Superior temporal gyrus (tissue), 1 donor: ENCODE results near the gene FSHB.
"Not testable (repeated sequence)": the region's sequence is repeated elsewhere in the genome, so short reads cannot be mapped to it uniquely, and the experiment has no call there.

Source experiments
- DNase-seq: peaks from one replicate; pipeline ENCODE4 v3.0.0-alpha.2; 2016; ENCODE audit errors: extremely low spot score

The FSHB gene

DNA sequence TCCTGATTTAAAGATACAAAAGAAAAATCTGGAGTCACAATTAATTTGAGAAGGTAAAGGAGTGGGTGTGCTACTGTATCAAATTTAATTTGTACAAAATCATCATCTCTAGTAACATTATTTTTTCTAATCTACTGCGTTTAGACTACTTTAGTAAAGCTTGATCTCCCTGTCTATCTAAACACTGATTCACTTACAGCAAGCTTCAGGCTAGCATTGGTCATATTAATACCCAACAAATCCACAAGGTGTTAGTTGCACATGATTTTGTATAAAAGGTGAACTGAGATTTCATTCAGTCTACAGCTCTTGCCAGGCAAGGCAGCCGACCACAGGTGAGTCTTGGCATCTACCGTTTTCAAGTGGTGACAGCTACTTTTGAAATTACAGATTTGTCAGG, at the start of gene FSHB:
FSHB (plus strand) TSS at position 301 of the 400 bp plus-strand sequence. CDS start 889 bp downstream, outside the sequence.
- no peak for DNase-seq

DNA sequence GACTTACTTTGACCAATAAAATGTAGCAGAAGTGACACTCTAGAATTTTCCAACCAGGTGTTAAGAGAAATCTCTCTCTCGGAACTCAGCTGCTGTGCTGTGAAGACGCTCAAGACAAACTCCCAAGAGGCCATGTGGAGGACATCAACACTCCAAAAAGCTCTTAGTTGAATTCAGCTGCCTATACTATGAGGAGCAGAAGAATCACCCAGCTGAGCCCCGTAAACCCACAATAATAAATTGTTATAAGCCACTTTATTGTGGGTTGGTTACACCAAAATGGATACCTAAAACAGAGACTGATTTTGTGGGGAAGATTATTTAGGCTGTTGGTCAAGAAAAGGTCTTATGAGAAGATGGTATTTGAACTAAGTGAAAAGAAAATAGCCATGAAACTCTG, 44.1 kb upstream of the FSHB start:
- no peak for DNase-seq

DNA sequence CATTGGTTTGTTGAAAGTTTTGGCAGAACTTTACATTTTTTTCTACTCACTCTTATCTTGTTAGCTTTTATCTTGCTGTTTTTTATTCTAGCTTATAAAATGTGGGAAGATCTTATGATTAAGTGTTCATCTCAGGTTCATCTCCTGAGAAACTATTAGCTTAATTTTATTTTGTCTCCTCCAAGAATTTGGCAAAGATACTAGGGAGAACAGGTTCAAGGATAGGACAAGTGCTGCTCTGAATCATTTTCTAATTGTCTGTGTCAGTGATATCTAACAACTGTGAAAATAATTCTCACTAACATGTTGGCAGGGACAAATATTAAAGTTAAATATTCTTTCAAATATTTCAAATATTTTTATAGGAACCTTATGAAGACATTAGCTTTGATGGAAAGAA, 38.2 kb upstream of the FSHB start:
- no peak for DNase-seq

DNA sequence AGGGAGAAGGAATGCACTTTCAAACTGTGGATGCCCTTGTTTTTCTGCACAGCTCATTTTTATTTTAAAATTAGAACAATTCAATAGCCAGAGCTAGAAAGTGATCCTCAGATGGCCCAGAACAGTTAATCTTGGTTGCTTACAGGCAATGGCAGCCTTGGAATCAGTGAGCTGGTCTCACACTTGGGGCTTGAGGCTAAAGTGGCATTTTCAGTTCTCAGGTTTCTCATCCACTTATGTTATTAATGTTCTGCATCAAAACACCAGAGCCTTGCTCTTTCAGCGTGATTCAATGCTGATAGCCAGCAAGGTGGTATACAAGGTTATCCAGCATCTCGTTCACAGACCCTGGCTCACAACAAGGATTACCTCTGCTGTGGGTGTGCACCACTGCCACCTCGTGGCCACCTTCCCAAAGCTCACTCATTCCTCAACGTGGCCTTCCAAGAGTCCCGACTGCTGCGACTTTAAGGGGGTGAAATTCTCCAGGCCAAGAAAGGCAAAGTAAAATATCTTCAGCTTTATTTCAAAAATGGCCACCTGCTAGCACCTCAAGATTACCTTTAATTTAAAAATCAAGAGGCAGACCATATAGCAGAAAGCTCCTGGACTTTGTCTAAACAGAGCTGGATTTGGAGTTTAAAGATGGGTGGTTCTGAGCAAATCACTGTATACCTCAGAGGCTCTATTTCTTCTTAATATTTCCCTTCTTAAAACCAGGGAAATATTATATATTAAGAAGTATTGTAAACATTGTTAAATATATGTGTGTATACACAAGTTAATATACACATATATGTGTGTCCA, 34.2 kb upstream of the FSHB start:
- DNase-seq, result peak; percentile 73

DNA sequence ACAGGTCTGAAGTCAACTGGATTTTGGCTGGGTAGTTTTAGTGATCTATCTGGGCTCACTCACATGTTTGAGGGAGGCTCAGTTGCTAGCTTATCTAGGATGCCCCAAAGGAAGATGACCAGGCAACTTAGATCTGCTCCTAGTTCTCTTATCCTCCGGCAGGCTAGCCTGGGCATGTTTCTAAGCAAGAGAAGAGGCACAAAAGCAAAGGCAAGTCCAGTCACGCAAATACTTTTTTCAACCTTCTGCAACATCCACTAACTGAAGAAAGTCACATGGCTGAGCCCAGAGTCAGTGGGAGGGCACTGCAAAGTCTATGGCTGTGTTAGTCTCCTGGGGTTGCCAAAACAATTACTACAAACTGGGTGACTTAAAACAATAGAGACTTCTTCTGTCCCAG, 32.9 kb upstream of the FSHB start:
- no peak for DNase-seq

DNA sequence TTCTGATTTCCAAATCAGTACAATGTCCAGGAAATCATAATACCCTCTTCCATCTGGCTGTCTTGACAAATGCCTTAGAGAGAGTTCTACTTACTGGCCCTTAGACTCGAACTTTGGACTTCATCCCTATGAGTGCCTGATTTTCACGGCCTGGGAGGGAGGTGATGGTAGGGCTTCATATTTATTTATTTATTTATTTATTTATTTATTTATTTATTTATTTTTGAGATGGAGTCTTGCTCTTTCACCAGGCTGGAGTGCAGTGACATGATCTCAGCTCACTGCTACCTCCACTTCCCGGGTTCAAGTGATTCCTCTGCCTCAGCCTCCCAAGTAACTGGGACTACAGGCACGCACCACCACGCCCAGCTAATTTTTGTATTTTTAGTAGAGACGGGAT, 27.8 kb upstream of the FSHB start:
- DNase-seq, result not testable (repeated sequence)

DNA sequence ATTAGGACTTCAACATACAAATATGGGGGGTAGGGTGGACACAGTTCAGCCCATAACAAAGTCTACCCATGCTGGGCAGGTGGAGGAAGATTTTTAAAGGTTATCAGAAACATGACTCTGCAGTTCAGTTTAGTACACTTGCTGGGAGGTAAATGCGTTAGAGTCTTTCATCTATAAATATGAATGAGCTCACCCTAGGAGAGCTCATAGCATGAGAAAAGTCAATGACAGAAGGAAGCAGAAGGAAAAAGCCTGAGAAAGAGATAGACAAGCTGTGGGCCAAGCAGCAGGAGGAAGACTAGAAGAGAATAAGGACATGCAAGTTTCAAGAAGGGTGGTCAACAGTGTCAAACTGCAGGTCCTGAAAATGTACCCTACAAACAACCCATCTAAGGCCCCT, 27.0 kb upstream of the FSHB start:
- no peak for DNase-seq

DNA sequence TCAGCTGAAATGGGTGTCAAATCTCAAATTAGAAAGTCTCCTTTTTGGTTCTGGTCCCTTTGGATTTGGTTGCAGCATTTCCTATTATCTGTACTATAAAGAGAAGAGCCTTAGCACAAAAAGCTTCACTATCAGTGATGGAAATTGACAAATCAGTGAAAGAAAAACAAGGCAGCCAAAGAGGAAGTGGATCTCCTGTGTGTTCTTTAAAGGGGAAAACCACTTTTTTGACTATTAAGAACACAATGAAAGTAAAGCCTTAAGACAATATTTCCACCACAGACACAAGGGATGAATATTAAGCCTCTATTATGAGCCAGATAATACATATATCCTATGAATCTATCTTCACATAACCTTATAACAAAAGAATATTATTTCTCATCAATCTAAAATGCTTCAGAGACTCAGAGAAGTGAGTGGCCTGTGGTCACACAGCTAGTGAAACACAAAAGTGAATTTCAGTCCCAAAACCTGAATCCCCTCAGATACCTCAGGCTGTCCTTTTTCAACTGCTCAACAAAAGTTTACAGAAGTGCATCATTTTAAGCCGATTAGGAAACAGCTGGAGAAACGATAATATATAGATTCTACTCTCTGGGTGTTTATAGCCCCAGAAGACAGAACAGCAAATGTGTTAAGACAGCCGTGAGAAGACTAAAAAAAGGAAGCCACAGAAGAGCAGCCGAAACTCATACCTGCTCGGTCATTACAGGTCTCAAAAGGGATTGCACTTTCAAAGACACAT, 24.4 kb upstream of the FSHB start:
- DNase-seq, result no peak

DNA sequence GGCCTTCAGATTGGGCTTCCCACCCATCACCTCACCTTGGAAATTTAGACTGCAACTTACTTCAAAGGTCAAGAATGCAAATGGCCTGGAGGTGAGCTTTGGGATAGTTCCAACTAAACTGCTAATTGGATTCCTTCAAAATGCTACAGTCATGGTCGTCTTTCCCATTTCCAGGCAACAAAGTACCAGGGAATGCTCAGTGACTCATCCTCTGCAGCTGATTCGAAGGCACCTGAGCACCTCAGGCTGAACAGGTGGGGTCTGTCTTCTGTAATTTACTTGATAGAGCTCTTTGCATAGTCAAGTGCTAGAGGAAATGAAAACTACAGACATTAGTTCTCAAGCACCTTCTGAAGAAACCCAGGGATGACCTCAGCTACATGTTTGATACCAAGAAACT, 20.5 kb upstream of the FSHB start:
- DNase-seq, result no peak

DNA sequence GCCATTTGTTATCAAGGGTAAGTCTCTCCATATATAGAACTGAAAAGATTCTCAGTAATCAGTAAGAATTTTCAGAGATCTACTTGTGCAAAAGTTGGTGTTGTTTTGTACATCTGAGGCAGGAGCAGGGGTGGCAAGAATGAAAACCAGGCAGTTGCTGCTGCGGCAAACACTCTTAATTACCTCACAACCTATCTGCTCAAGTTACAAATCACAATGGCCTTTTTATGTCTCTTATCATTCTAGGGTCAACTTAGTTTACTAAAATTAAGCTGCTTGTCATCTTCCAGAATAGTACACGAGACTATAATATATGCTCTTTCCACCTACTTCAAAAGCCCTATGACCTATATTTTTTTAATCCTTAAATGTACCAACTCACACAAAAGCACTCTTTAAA, 14.3 kb upstream of the FSHB start:
- DNase-seq, result no peak

DNA sequence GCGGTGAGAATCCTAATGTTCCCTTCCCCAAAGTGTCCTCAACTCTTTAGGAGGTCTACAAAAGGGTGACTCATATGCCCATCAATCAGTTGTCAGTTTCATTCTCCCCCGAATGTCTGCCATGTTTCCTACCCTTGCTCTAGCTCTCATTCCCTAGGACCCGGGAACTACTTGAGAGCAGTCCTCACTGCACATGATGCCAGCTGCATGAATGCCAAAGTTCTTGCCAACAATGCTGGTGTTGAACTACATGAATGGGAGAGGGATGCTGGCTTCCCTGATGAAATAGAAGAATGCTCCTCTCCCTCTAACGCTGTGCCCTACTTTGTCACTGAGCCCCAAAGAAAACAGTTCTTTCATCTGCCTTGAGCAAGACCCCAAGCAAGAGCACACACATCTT, 12.5 kb upstream of the FSHB start:
- DNase-seq, result no peak

DNA sequence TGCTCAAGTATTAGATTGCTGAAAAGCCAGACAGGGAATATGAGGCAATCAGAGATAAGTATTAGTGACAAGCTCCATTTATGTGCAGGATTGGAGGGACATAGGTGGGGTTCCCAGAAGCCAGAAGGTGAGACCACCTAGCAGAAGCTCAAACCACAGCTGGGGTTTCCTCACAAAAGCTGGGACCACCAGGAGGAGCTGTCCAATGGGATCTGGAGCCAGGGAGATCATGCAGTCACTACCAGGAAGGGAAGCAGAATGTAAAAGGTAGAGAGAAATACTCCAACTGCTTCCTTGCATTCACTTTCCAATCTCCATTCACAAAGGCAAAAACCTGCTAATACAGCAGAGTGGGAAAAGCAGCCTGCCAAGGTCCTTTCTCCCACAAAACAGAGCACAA, 5.2 kb upstream of the FSHB start:
- no peak for DNase-seq

DNA sequence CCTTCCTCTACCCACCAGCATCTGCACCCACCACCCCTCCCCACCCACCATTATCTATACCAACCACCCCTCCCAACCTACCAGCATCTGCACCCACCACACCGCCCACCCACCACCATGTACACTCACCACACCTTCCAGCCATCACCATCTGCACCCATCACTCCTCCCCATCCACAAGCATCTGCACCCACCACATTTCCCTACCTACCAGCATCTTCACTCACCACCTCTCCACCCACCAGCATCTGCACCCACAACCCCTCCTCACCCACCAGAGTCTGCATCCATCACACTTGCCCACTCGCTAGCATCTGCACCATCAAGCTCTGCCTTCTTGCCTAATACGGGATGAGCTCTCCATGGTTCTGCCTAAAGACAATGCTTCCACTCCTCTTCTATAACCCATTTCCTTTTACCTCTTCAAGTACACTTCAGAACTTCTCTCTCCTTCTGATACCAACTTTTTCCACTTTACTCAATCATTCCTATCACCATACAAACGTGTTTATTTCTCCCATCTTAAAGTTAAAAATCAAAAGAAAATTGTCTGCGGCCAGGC, 2.4 kb upstream of the FSHB start:
- DNase-seq, result no peak

DNA sequence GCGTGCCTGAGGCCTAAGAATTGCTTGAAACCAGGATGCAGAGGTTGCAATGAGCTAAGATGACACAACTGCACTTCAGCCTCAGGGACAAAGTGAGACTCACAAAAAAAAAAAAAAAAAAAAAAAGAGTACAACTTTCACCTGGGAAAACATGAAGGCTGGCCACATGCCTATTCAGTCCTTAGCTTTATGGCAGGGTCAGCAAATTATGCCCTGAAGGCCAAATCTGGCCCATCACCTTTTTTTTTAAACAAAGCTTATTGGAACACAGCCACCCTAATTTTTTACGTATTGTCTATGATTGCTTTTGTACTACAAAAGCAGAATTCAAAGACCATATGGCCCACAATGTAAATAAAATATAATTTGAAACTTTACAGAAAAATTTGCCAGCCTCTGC, 8.2 kb downstream of the FSHB start:
- no peak for DNase-seq

DNA sequence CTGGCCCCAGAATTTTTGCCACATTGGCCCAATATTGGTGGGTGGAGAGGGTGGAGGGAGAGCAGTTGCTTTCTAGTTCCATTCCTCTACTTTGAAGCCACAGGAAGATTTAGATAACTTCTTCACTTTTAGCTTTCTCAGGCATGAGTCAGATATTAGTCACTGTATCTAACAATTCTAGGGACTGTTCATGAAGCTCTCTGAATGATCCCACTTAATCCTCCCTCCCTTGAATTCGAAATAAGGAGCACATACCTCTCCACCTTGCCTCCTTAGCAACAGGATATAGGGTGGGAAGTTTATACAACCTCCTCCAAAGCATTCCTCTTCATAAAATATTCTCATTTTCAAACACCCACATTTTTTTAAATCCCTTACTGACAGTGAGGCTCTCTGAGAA, 13.5 kb downstream of the FSHB start:
- DNase-seq, result peak; percentile 28

DNA sequence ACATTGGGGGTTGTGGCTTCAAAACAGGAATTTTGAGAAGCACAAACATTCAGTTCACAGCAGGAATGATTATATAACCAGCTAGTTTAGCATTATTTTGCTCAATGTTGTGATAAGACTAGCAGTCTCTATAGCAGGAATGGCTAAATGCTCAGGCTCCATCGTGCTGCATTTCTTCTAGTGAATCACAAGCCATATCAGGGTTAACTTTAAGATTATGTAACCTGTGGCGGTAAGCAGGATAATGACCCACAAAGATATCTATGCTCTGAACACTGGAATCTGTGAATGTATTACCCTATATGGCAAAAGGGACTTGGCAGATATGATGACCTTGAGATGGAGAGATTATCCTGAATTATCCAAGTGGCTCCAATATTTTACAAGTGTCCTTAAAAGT, 14.8 kb downstream of the FSHB start:
- DNase-seq, result no peak

DNA sequence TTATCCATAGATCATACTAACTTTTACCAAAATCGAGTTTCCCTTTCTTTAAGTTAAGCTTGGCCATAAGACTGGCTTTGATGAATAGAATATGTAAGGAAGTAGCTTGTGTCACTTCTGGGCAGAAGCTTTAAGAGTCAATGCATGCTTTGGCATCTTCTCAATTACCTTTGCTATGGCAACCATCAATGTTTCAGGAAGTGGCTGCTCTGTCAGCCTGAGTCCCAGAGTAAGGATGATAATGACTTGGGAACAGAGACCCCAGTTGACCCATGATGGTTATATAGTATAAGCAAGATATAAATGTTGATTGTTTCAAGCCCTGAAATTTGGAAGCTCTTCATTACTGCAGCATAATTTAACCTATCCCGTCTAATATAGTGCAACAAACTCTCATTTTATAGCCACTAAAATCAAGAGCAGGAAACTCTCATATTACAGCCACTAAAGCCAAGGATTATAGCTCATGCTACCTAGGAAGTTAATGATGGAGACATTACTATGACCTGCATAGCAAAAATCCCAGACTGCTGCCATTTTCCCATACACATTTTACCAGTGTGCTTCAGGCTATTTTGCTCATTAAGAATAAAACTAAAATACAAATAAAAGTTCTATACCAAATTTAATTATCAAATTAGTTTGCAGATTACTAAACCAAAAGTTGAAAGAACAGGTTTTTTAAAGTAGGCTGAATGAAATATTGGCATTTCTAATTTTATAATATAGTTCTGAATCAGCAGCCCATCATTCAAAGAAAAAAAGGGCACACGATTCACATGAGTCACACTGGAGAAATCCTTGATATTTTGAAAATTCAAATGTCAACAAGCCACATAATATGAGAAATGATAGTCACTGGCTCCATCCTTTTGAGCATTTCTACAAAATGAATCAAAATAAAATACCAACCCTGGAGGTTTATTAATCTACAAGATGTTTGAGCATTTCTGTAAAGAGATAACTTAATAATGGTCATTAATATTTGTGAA, 23.8 kb downstream of the FSHB start:
- no peak for DNase-seq

DNA sequence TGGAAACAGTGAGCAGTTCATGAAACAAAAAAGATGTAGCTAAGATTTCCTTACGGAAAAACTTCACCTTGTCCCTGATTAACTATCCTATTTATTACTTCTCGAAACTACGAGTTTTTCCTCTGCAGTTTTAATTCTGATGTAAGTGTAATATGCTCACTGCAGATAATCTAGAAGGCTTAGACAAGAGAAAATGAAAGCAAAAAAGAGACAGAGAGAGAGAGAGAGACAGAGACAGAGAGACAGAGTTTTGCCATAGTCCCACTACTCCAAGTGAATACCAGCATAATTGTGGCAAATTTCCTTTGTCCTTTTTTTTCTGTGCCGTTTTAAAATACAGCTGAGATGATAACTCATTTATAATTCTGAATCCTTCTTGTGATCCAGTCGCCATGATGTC, 24.8 kb downstream of the FSHB start:
- no peak for DNase-seq

DNA sequence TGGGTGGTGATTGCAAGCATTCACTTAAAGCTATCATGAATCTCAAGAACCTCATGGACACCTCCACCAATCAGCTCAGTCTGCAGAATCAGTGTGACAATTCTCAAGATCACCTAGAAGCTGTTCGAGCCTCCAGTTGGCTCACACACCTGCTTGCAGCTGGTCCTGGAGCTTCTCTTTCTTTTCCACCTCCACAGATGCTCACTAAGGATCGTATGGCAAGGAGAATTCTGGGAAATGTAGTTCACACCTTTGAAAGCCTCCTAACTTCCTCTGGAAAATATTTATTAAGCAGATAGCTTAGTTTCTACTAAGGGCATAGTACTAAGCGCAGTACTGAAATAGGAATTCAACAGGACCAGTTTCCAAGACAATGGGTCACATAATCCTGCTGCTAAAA, 26.2 kb downstream of the FSHB start:
- DNase-seq, result no peak

DNA sequence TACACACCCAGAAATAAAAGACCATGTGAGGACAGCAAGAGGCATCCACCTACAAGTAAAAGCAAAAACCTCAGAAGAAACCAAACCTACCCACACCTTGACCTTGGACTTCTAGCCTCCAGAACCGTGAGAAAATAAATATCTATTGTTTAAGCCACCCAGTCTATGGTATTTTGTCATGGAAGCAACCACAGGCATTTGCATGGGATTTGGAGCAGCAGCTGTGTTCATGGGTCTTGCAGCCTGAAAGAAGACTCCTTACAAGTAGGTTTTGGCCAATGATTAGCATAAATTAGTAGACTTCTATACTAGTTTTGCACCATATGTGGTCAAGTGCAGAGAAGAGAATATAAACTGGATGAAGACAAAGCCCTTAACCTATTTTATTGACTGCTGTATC, 27.9 kb downstream of the FSHB start:
- no peak for DNase-seq

DNA sequence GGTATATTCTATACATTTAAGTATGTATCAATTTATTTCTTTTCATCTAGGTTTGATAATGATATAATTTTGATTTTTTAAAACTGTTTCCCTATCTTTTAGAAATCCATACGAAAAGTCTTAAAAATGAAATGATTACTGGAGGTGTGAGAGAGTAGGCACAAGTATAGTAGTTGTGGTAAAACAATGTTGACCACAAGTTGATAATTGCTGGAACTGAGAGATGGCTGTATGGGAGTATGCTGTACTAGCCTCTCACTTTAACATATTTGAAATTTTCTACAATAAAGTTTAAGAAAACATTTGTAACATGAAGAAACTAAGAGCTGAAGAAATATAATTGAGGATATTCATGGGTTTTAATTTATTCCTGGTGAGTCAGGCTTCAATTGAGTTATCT, 30.0 kb downstream of the FSHB start:
- DNase-seq, result no peak

DNA sequence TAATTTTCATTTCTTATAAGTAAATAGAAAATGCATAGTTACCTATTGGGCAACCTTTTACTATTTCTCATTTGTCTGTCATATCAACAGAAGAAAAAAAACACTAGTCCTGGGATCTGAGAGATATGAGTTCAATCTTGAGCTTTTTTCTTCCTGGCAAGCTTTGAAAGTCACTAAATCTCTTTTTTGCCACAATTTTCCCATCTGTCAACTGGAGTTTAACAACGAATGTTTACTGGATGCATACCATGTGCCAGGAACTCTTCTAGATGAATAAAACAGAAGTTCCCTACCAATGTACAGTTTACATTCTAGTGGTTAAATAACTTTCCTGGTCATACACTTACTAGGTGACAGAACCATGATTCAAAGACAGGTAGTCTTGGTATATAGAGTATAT, 31.0 kb downstream of the FSHB start:
- DNase-seq, result no peak
